NOMO-1 treated with dmso at 0.1 percent for 144 hours (cell line): Measurements from ENCODE around the gene HUWE1.
A peak's percentile ranks its signal among the peaks of the same experiment; 100 is the strongest.

Source experiments
- DNase-seq: peaks from one replicate; lab custom pipeline; 2025; ENCODE audit not compliant: unreplicated experiment; lab: John Stamatoyannopoulos, UW

HUWE1 gene

DNA sequence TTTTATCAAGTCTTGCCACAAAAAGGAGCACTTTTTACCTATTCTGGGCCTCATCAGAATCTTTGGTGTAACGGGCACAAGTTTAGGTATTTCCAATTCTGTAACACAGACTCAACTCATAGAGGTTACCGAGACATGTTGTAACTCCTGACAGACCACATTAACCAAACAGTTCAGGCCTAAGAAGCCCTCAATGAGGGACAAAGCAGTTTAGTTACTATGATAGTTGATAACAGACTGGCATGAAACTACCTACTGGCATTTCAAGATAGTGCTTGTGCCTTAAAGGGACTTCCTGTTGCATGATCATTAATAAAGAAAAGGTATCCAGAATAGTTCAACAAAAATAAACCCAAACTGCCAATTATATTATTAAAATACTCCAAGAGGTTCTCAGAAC, 64.1 kb downstream of the HUWE1 start:
- no peak for DNase-seq

DNA sequence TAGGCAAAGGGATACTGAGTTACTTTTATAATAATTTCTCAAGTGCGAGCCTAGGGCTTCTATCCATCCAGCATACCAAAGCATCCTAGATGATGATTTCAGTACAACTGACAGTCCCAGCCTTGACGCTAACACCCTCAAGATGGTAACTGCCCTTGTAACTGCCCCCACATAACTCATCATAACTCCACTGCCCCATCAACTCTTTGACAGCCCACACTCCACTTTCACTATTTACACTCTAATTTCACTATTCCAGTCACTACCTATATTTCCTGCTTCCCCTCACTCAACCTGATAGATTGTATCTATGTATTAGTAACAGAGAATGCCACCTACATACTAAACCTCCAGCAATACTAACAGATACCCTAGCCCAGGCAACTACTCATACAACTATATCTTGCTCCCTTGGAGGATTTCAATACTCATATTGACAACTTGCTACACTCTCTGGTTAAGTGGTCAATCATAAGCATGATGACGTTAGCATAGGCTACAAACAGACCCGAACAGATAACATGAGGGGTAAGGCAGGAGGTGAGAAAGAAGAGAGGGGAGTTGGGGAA, 65.0 kb downstream of the HUWE1 start:
- no peak for DNase-seq

DNA sequence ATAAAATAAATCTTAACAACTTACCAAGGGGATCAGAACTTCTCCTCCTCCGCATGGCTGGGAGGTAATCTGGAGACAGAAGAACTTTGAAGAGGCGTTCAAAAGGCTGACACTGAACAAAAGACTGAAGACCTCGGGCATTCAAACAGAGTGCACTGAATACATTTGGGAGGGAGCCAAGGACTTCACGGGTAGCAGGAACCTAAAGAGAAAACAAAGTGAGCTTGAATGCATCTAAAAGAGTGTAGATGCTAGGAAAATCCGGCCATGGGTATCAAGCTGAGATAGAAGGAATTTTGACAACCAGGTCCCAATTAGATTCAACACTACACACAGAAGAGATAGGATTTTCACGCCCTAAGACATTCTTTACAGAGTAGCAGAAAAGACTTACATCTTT, 69.6 kb downstream of the HUWE1 start:
- no peak for DNase-seq

DNA sequence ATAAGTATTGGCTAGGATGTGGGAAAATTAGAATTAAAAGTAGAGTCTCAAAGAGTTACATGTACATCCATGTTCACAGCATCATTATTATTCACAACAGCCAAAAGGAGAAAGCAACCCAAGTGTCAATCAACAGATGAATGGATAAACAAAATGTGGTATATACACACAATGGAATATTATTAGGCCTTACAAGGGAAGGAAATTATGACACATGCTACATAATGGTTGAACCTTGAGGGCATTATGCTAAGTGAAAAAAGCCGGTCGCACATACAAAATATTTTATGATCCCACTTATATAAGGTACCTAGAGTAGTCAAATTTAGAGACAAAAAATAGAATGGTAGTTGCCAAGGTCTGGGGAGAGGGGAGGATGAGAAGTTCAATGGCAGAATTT, 80.1 kb downstream of the HUWE1 start:
- DNase-seq: no peak

DNA sequence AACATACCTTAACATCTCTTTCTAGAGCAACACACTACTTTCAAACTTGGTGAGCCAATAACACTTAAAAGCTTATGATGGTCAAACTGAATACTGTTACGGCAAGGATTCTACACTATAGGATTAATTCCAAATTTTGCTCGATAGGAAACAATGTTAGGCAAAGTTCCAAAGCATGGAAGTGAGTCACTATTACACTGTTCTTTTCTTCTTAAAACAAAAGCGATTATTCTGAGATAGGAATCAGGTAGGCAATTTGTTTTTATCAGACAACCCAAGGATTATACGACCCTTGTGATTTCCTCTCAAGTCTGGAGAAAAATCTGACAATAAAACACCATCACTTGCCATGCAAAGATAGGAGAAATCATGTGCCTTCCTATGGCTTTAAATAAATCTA, 81.5 kb downstream of the HUWE1 start:
- DNase-seq: no peak

DNA sequence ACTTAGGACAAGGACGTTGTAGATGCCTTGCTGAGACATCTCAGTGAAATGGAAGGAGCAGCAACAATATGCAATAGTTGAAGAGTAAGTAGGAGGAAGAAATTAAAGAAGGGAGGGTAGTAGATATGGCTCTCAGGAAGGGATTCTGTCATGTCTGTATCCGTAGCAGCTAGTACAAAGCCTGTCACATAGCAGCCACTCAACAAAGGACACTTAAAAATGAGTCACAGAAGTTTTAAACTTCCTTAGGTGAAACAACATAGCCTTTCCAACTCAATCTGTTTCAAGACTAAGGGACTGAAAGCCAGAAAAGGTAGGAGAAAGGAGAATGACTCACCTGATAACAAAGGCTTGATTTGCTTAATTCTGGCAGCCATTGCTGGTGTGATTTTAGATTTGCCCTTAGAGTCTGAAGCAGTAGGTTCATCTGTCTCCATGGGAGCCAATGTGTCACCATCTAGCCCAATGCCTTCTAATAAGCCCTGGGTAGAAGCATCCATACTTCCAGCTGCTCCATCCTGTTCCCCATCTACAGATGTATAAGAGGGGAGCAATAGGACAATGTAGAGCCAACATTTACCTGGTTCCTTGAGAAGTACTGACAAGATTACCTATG, 86.6 kb downstream of the HUWE1 start:
- no peak for DNase-seq

DNA sequence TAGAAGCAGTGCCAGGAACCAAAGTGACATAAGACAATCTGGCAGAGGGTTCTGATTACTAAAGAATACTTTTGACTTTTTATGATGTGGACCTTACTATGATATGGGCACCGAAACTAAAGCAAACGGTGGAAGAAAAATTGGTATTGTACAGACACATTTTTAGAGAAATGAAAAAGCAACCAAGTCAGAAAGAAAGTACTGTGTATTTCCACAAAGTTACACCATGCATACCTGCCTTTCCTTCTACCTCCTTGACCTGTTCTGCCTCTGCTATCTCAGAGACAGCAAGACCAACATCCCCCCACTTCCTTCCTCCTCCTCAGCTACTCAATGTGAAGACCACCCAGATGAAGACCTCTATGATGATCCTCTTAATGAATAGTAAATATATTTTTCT, 88.3 kb downstream of the HUWE1 start:
- no peak for DNase-seq

DNA sequence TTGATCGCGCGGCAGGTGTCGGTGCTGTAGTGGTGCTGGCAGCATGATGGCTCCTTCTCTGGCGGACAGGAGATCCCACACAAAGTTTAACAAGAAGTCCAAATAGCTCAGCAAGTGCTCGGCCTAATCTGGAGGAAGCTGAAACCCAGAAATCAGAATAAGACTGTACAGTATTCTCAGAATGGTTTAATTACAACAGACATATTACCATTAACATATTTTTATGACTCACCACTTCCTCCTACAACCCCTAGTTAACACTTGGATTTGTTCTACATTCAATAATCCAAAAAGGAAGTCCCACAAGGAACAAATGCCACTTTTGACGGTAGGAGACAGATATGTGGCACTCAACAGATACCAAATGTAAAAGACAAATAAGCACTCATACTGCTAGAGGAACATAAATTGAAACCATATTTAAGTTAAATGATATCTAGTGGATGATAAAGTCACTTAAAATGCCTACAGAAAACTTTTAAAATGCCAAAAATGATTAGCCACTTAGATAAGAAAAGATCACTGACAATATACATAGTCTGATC, 91.2 kb downstream of the HUWE1 start:
- DNase-seq: no peak

DNA sequence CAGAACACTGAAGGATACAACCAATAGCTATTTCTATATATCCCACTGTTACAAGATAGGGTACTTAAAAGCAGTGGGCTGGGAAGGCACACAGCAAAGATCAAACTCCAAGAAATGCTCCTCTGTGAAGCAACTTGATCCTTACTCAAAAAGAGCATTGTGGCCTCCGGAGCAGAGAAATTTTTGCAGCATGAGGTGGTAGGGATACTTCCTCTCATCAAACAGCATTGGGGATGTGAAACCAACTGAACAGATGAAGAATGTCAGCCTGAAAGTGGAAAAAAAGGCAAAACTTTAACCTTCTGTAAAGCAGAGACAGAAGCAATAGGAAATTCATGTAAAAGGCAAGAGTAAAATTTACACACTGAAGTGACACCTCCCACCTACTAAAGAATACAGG, 92.2 kb downstream of the HUWE1 start:
- DNase-seq: peak; percentile 45

DNA sequence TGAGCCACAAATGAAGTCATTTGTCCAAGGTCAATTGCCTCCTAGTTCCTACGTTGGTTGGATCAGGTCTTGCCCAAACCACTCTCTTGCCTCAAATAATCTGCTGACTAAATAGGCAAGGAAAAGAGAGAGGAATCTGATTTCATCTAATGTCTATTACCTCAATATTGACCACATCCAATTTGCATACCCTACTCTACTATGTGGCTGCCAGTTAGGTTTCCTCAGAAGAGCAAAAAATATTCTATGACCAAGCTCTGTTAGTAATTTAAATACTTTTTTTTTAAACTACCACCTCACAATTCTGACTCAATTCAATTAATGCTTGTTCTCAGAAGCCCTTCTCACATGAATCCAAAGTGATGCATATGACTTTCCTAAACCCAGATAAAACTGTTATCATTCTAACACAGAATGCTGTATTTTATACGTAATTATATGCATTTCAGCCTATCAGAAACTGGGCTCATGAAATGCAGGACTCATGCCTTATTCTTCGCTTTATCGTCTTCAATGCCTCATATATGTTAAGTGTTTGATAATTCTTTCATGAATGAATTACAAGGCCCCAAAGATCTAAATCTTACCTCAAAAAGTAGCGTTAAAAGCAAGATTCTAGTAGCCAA, 98.6 kb downstream of the HUWE1 start:
- no peak for DNase-seq

DNA sequence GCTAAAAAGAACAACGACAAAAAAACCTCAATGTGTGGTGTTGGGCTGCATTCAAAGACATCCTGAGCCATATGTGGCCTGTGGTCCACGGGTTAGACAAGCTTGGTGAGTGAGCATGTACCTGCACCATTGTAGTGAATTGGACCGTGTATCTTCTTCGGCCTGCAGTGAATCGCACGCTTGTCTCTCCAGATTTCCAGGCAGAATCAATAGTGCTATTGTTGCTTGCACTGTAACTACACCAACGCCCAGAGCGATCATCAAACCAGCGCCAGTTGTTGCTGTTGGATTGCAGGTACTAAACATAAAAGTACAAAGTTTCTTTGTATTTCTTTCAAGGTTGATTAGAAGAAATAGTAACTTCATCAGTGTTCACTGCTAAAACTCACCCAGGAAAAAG, 101.6 kb downstream of the HUWE1 start:
- no peak for DNase-seq

DNA sequence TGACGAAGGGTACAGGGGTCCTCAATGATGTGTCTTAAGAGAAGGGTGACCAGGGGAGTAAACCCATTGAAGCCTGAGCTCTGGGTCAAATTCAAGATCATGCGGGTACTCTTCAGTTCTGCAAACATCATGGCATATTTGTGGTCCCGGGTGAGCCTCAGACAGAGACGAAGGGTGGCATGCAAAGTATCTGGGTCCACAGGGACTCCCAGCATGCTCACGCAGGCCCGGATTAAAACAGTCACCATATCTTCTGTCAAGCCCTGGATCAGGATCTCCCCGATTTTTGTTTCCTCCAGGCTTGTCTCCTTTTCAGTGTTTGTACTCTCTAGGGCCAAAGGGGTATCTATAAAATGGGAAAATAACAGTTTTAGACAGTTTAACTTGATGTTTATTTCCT, 102.9 kb downstream of the HUWE1 start:
- no peak for DNase-seq

DNA sequence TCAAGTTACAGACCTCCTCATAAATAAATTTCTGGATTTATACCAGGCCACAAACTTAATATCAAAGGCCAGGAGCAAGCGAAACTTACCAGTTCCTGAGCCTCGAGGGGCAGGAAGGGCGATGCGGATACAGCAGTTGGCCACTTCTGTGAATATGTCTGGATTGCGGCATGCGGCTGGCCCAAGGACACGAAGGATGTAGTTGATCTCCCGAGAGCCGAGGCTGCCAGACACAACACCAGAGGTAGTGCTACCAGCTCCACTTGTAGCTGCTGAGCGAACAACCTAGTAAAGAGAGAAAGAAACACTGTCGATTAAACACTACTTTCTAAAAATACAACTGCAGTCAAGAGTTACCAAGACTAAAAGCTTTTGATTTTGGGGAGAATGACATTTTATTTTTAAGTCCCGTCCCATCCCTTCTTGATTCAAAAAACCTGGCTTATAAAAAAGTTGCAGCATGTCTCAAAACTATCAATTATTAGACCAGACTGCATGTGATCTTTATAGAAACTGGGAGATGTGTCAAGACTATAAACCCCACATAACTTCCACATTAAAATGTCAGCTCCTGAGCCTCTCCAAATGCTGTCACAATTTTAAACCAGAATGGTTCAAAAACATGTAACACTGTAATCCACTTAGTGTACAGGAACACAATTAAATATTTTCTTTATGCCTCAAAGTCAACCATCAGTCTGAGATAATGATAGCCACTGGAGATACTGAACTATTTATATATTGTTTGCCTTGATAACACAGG, 105.6 kb downstream of the HUWE1 start:
- no peak for DNase-seq

DNA sequence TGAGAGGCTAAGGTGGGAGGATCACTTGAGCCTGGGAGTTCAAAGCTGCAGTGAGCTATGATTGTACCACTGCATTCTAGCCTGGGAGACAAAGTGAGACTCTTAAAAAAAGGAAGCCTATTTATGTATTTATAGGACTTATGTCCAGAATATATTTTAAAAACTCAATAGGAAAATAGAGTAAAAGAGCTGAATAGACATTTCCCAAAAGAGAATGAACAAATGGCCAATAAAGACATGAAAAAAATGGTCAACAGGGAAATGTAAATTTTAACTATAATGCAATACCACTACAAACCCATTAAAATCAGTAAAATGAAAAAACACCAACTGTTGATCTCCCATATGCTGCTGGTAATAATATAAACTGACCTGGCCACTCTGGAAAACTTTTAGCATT, 115.0 kb downstream of the HUWE1 start:
- DNase-seq: no peak

DNA sequence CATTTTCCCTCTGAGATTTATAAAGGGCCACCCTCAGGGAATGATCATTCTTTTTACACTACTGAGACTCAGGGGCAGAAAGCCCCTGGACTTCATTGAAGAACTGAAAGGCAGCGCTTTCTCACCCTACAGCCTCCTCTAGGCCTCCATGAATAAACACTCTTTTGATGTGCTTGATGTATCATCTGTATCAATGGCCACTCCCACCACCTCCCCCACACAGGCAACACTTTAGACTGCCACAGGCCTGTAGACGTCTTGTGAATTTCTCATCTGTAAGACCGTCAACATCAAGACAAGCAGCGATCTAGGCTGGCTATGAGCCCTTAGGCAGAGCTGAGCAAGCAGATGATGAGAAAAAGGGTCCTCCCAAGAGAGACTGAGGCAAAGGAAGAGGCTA, 123.2 kb downstream of the HUWE1 start:
- DNase-seq: no peak

DNA sequence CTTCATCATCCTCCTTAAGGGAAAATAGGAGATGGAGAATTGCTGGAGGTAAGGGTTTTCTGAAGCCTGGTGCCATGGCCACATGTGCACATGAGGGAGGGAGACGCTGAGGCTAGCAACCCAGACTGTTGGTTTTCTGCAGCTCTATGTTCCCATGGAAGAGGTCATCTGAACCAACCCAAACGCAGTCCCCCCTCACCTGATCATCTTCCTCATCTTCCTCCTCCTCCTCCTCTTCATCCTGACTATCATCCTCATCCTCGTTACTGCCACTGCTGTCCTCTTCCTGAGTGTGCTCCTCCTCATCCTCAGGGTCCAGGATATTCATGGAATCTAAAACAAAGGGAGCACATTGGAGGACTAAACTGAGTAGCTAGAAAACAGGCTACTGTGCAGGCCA, 124.6 kb downstream of the HUWE1 start:
- DNase-seq: no peak

DNA sequence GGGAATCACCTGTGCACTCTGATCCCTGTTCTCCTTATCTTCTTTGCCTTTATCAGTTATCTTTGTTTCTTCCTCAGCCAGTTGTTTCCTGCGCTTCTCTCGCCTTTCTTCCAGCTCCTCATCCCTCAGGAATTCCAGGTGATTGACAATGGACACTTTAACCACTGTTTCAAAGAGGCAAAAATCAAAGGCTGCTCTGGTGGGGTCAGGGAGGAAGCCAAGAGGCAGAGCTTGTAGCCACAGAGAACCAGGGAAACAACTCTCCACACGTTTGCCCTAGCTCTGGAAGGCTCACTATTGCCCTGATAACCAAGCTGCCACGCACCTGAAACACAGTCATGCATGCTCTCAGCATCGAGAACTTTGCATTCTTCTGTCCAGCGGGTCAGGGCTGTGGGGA, 127.9 kb downstream of the HUWE1 start:
- no peak for DNase-seq

DNA sequence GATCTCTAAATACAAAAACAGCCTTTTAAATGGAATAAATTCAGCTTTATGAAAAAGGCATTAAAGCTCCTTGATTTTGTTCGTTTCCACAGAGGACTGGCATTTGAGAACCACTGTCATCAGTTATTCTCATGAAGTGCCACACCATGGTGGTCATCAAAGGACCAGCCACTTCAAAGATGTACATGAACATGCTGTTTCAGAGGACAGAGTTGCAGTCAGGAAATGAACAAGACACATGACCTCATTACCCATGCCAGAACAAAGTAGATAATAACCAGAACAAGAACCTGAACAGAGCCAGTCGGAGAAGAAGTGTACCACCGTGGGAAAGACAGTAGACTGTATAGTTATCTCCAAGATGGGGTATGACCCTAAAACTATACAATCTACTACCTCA, 129.7 kb downstream of the HUWE1 start:
- no peak for DNase-seq

DNA sequence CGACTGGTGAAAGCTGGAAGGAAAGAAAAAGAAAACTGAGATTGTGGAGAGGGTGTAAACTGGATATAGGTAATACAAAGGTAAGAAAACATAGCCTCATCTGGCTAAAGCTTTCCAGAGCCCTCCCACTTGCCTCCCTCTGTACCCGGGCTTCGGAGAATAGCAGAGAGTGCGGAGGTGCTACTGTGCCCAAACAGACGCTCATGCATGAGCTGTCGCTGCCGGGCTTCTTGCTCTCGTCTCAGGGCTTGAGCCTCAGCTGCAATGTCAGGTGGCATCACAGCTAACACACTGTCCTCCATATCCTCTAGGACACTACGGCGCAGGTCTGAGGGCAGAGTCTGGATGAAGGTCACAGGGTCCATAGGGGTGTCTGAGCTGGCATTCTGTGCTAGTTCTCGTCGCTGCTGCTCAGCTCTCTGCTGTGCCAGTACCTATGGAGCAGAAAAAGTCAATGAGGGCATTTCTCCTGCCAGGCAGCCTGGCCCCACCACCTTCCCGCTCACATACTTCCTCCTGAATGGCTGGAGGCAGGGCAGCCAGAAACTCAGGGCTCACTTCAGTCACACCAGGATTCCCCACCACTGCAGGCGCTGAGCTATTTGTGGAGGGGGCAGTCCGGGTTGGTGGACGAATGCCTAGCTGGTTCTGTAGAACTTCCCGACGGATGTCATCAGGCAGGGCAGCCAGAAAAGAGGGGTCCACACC, 135.6 kb downstream of the HUWE1 start:
- DNase-seq: no peak

DNA sequence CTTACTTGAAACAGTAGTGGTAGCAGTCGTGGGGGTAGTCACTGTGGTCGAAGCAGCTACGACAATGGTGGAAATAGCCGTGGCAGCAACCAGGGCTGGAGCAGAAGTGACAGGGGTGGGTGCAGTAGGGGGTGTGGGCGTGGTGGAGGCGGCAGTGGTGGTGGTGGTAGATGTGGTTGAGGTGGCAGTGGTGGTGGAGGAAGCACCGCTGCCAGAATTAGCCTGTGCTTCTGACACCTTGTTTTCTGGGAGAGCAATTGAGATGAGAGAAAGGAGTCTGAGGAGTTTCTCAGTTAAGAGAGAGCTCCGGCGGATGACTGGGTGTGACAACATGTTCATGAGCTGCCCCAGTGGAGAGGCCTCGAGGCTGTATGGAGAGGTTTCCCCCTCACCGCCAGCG, 138.9 kb downstream of the HUWE1 start:
- DNase-seq: no peak

DNA sequence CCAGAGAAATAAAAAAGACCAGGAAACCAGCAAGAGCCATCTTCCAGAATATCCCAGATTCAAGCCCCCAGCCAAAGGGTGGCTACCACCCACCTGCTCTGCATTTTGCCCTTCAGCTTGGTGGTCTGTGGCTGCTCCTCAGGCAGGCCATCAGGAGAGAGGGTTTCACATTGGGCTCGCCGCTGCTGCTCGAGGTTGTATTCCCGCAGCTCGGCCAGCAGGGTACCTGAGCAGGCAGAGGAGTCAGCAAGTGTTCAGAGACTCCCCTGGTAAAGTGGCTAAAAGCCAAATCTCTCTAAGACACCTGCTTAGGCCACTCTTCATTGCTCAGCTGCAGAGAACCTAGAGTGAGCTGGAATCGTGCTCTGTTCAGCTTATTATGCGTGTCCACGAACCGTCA, 141.6 kb downstream of the HUWE1 start:
- no peak for DNase-seq
